Suppressor macrophage treated with lipopolysaccharide for 4 hours (primary cell): ENCODE measurements around the gene NEAT1.
"Not testable (repeated sequence)": the region's sequence is repeated elsewhere in the genome, so short reads cannot be mapped to it uniquely, and the experiment has no call there.

Experiments
- DNase-seq: peaks from one replicate; pipeline ENCODE4 v3.0.0-alpha.2; 2020

The NEAT1 gene

GRCh38 chr11:65435411-65435931, 12.9 kb downstream of the NEAT1 start:
- DNase-seq: no peak

DNA sequence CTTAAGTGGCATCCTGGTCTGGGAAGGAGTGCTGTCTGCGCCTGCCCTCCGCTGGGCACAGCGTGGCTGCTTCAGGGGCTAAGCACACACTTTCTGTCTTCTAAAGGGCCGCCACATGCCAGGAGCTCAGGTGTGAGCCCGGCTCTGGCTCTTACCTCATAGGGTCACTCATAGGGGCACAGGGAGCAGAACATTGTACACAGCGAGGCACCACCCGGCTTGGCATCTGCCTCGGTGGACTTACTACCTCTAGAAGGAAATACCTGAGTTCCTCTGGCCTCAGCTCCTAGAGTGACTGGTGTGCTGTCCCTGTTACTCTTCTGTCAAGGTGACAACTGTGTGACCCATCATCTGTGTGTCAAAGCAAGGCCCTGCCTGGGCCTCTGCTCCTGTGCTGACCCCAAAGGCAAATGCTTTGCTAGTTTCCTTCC, 13.4 kb downstream of the NEAT1 start:
- no peak for DNase-seq

GRCh38 chr11:65436412-65437032, 13.9 kb downstream of the NEAT1 start:
- DNase-seq: no peak

DNA sequence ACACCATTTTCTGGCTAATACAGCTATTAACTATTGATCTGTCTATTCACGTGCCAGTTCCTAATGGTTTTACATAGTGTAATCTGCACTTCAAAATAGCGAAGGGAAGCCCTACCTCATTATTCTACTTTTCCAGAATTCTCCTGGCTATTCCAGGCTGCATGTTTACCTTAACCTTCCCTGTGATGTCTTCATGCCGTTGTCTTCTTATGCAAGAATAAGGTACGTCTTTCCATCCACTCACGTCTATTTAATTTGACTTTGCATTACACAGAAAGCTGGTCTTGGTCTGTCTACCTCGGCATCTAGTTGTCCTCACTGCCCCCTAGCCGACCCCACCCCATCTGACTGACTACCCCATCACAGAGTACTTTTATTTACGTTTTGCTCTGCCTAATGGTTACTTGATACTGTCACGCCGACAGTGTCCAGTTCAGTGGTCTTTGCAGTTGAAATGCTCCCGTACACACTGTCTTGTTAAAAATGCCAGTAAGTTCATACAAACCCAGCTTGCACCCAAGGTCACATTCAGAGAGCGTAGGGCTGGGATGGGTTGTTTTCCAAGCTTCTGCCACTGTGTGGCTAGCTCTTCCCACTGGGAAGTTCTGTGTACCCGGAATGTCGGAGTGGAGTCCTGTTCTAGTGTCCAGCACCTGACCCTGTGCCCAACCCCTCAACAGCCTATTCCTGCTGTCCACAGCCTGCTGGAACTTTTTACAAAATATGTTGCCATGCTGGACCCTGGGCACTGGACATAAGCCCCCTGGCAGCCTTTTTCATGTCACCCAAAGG, 15.0 kb downstream of the NEAT1 start:
- no peak for DNase-seq

GRCh38 chr11:65438257-65439151, 15.9 kb downstream of the NEAT1 start:
- no peak for DNase-seq

GRCh38 chr11:65439331-65440181, 17.0 kb downstream of the NEAT1 start:
- DNase-seq: no peak

DNA sequence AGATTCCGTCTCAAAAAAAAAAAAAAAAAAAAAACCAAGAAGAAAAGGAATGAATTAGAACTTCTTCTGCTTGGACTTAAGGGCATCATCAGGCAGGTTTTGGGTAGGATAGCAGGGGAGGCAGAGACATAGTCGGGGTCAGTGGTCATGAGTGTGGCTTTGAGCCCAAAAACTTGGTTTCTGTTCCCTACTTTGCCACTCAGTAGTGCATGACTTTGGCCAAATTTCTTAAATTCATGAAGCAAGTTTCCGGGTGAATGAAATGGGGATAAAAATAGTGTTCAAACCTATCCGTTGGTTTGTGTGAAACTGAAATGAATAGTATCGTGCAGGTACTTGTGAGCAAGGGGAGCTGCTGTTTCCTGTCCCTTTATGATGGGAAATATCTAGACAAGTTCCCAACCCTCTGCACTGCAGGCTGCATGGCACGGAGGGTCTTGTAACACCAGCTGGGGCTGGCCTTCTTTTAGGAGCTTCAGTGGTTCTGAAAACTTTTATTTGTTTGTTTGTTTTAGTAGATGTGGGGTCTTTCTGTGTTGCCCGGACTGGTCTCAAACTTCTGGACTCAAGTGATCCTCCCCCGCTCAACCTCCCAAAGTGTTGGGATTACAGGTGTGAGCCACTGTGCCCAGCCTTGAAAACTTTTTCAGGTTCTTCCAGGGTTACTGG, 18.4 kb downstream of the NEAT1 start:
- DNase-seq: peak; percentile 73

GRCh38 chr11:65442842-65443331, 20.3 kb downstream of the NEAT1 start:
- DNase-seq: no peak

DNA sequence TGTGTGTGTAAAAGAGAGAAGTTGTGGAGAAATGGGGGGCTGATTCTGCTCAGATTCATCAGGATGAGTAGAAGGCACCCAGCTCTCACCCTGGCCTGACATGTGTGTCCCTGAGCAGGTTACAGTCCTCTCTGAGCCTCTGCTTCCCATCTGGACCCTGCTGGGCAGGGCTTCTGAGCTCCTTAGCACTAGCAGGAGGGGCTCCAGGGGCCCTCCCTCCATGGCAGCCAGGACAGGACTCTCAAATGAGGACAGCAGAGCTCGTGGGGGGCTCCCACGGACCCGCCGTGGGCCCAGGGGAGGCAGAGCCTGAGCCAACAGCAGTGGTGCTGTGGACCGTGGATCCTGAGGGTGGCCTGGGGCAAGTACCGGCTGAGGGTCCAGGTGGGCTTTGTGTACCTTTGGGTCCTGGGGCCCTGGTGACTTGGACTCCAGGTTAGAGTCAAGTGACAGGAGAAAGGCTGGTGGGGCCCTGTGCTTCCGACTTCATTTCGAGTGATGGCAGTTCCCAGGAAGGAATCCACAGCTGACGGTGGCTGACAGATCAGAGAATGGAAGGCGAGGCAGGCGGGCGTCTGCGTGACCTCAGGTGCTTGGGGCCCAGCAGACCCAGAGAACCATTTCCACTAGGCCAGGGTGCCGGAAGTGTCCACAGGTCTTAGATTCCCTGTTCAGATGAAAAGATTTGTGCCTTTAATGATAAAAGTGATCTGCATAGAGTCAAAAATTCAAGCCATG, 21.9 kb downstream of the NEAT1 start:
- no peak for DNase-seq

- no peak for DNase-seq
Observed at GRCh38 chr11:65445101-65445603, 22.6 kb downstream of the NEAT1 start.

DNA sequence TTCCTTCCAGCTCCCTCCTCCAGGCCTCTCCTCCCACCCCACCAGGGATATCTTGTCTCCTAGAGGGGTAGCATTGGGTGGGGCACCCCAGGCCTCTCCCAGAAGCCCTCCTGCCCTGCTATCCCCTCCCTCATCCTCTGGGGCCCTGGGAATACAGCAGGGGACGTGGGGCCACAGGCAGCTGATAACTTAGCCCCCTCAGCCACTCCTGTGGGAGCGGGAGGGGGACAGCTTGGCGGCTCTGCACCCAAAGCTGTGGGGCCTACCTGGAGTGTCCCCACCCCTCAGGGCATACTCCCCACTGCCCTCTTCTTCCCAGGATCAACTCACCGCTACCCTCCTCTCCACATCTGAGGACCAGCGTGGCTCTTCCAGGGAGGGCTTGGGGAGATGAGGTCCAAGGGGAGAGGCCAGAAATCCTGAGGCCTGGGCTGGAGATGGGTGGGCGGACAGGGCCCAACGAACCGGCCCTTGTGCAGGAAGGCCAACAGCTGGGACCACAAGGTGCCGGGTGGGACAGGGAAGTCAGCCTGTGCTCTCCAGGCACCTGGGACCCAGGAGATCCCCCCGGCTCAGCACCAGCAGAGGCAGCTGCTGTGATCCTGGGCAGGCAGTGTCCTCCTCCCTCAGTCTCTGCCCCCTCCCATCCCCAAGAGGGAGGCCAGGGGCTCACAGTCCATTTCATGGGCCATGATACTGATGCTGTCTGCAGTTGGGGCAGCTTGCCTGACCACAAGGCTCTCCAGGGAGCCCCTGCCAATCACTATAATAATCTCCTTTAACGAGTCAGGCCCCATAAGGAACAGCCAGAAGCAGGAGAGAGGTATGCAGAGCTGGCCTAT, 23.2 kb downstream of the NEAT1 start:
- peak; percentile 36 for DNase-seq

DNA sequence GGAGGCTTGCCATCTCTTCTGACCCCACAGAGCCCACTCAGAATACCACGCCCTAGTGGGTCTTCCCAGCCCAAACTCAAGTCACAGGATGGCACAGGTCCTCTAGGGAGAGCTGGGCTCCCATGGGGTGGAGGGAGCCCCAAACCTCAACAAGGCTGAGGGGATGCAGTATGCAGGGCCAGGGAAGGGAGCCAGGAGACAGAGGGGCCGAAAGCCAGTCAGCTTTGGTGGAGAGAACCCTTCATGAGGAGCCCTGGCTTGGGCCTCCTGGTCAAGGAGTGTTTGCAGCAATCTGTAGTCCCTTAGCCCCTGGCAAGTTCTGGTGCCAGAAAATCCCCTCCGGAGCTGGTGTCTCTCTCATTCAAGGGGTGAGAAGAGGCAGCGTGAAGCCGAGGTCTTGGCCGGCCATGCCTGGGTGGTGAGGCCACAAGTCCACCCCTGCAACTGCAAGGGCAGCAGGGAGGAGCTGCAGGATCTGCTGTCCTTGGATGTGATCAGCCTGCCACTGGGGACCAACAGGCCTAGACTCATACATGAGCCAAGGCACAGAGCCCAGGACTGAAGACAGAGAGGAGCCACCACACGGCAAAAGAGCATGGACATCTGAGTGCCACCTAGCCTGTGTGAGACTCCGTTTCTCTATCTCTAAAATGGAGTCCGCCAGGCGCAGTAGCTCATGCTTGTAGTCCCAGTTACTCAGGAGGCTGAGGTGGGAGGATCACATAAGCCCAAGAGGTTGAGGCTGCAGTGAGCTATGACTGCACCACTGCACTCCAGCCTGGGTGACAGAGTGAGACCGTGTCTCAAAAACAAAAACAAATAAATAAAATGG, 24.1 kb downstream of the NEAT1 start:
- peak; percentile 44 for DNase-seq

DNA sequence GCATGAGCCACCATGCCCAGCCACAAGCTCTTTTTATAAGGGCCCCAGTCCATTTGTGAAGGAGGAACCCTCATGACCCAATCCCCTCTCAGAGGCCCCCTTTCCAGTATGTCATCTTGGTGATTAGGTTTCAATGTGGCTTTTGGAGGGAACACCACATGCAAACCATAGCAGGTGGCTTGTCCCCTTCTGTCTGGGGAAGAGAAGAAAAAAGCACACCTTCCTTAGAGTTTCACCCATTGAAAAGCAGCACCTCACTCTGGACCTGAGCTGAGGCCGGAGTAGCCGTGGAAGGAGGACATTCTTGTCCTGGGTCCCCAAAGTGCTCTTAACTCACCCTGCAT, 25.4 kb downstream of the NEAT1 start:
- DNase-seq: peak; percentile 42

GRCh38 chr11:65448418-65449105, 26.0 kb downstream of the NEAT1 start:
- DNase-seq: peak; percentile 53

DNA sequence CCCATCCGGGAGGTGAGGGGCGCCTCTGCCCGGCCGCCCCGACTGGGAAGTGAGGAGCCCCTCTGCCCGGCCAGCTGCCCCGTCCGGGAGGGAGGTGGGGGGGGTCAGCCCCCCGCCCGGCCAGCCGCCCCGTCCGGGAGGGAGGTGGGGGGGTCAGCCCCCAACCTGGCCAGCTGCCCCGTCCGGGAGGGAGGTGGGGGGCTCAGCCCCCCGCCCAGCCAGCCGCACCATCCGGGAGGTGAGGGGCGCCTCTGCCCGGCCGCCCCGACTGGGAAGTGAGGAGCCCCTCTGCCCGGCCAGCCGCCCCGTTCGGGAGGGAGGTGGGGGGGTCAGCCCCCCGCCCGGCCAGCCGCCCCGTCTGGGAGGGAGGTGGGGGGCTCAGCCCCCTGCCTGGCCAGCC, 28.7 kb downstream of the NEAT1 start:
- DNase-seq: not testable (repeated sequence)

DNA sequence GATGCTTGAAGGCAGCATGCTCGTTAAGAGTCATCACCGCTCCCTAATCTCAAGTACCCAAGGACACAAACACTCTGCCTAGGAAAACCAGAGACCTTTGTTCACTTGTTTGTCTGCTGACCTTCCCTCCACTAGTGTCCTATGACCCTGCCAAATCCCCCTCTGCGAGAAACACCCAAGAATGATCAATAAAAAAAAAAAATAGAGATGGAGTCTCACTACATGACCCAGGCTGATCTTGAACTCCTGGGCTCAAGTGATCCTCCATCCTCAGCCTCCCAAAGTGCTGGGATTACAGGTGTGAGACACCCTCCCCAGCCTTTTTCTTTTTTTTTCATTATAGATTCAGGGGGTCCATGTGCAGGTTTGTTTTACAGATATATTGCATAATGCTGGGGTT, 29.7 kb downstream of the NEAT1 start:
- DNase-seq: not testable (repeated sequence)

DNA sequence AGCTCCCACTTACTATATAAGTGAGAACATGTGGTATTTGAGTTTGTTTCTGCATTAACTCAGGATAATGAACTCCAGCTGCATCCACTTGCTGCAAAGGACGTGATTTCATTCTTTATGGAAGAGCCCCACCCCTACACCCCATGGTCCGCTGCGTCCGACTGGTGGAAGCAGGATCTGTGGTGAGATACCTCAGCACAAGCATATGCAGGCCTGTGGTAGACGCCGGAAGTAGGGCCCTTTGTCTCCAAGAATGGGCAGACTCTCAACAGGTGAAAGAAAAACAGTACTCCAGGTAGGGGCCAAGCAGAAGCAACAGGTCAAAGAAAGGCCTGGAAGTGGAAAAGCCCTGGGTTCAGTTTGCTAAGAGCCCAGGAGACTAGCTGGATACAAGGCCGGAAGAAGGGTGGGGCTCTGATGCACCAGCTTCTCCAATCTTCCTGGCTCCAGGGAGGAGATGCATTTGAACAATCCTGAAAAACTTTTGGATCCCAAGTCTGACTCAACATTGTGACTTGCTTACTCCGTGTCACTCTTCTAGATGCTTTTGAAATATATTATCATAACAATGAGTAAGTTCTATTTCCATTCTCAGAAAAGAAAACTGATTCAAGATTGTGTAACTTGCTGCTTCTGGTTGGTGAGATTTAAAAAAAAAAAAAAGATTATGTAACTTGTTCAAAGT, 30.4 kb downstream of the NEAT1 start:
- peak; percentile 90 for DNase-seq

- DNase-seq: no peak
Observed at GRCh38 chr11:65454311-65454695, 31.7 kb downstream of the NEAT1 start.
